GM12892 (cell line): Measurements from ENCODE around the gene GFRA1.

Experiments
- DNase-seq: peaks from one replicate; pipeline ENCODE4 v3.0.0; 2011; ENCODE audit not compliant: insufficient read length
- FAIRE-seq: peaks from 2 replicates; lab custom pipeline; 2011; peaks lifted over from hg19 to GRCh38; lab: Jason Lieb, UNC
- POLR2A ChIP-seq: IDR thresholded peaks from 2 replicates; pipeline ENCODE4 v1.6.1; 2011; ENCODE audit warnings: low read depth, low read length, control low read depth
- POLR2AphosphoS5 ChIP-seq: IDR thresholded peaks from 2 replicates; pipeline ENCODE4 v1.6.1; 2011; ENCODE audit warnings: low read depth, low read length, control low read depth
- TAF1 ChIP-seq: IDR thresholded peaks from 2 replicates; pipeline ENCODE4 v1.6.1; 2011; ENCODE audit warnings: low read depth, mild to moderate bottlenecking, control low read depth, low read length, borderline replicate concordance

Gene GFRA1

DNA sequence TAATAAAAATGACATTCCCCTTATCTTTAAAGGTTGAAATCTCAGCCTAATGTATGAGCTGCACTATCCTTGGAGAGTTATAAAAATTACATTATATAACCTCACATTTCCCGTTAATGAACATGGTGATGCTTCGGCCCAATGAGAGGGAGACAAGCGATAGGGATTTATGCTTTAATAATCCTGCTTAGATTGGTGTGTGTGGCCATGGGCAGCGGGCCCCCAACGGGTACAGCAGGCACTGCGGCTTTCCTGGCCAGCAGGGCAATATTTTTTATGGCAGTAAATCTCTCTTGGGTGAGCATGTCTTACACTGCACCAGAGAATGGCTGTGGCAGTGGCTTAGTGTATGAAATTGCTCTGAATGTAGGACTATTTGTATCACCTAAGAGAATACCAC lies 246.3 kb downstream of the GFRA1 start:
- FAIRE-seq (no peak), DNase-seq (no peak)
- TF ChIP-seq POLR2A (no peak), TAF1 (no peak), POLR2AphosphoS5 (no peak)

DNA sequence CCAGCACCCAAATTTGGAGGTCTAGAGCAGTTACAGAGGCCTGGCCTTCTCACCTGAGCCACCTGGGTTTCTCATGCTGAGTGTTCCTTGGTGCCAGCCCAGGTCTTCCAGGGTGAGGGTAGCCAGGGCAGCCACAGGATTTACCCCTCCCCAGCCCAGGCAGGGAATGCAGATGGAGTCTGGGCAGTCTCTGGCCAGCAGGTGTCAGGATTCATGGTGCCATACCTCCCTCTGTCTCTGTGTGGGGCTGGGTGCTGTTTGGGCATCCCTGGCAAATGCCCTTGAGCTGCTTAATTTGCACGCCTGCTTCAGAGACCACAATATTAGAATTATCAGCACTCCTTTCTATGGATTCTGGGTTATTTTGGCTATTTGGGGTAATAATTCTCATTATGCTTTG lies 246.7 kb downstream of the GFRA1 start:
- FAIRE-seq = no peak
- no peak for DNase-seq
- no peak for TF ChIP-seq POLR2AphosphoS5
- no peak for TF ChIP-seq TAF1
- TF ChIP-seq POLR2A = no peak

DNA sequence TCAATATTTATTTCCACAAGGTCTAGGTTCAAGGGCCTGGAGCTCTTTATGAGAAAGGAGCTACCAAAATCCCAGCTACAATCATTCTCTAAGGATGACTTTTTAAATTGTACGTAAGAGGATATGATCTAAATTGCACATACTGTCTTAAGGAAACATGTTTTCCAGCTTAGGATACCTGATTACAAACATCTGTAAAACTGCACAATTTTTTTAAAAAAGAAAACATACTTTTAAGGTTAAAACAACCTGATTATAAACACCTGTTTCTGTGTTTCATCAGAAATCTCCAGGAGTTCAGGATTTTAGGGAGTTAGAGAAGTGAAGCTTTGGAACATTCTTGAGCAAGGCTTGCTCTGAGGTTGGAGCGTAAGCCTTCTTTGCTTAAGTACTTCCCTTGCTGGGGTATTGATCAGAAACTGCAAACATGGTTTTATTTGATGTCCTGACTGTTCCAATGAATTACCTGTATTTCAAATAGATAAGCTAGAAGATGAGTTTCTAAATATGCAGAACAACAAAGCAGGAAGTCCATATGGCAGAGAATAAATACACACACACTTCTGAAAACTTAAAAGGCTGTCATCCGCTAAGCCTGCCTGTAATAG lies 248.6 kb downstream of the GFRA1 start:
- DNase-seq (no peak), FAIRE-seq (no peak)
- TF ChIP-seq POLR2A (no peak), TAF1 (no peak), POLR2AphosphoS5 (no peak)

DNA sequence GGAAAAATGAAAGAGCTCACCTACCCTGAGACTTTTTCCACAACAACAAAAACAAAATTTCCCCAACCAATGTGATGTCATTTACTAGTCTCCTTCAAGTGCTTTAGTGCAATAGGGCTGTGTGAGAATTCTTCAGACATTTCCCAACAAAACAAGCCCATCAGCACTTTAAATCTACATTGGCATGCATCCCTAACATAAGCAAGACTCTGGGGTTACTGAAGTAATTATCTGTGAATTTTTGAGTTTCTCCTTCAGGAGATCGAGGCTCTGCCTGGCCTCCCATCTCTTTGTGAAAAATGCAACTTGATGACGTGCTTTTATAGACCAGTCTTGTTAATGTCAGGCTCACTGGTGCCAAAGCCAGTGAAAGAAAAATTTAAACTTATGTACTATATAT lies 255.6 kb downstream of the GFRA1 start:
- TF ChIP-seq TAF1 (no peak), POLR2AphosphoS5 (no peak), POLR2A (no peak)
- DNase-seq = no peak
- no peak for FAIRE-seq

DNA sequence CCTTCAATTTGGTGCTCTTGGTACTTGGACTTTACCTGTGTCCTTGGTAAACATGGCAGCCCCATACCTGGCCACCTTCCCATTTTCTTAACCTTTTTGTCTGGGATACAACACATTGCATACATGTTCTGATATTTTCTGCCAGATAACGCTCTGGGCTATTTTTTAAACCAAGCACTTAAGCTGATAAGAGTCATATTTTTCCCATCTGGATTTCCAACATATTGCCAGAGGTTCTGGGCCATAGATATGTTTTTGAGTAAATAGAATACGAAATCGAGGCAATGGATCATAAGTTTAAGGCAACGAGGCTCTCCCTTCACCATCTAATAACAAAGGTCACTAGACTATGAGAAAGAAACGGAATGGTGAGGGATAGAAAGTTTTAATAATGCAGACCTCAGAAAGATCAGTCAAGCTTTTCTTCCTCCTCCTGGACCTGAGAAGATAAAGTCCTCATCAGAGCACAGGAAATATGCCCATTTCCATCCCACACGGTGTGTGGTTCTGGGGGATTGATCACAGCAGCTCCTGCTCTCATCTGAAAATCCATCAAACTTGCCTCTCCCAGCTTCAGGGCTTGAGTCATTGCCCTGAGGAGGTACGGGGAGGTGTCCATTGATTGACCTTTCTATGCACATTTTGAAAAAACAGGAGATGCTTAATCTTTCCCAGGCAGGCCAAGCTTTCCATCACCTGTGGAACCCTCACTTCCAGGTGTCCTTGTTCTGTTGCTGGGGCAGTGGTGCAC lies 257.2 kb downstream of the GFRA1 start:
- DNase-seq (no peak), FAIRE-seq (no peak)
- TF ChIP-seq POLR2AphosphoS5 (no peak), POLR2A (no peak), TAF1 (no peak)

DNA sequence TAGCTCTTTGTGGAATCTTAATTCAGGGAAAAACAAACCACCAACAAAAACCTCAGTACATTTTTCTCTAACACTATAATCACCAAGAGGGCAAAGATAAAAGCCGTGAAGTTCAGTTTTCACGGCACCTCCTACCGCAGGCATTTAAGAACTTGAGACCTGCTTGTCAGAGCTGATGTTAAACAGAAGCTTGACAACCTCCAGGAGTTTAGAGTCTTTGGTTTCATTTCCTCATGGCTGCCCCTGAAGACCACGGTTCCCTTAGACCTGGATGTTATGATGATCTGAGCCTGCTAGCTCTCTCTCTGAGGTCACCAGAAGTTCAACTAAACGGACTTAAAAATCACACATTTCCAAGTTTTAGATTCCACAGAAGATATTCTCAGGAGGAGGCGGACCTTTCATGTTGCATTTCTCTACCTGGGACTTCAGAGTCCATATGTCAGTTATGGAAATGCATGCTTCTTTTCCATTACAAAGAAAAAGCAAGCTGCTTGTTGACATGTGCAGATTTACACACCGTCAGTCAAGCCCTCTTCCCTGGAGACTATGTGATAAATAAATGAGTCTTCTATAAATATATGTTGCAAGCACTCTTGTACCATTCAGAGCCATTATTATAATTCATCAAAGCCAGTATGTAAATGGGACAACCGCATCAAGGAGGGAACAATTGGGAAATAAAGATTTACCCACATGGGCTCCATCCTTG lies 258.0 kb downstream of the GFRA1 start:
- TF ChIP-seq POLR2AphosphoS5 (no peak), POLR2A (no peak), TAF1 (no peak)
- DNase-seq (no peak), FAIRE-seq (peak; percentile 9)

DNA sequence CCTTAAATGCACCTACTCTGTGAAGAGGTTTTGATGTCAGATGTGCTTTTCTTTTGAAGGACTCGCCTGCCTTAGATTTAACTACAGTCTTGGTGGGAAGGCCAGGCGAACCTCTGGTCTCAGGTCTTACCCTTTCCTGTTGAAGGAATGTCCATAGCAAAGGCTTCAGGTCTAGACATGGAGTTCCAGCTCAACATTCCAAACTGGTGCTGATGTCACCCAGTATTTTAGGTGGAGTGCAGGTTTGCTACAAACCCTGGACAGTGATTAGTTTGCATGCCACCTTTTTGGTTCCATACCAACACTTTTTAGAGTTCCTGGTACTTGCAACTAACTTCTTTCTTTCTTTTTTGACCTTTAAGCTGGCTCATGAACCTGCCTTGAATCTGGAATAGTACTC lies 258.7 kb downstream of the GFRA1 start:
- FAIRE-seq (no peak), DNase-seq (no peak)
- TF ChIP-seq POLR2A = no peak
- no peak for TF ChIP-seq TAF1
- TF ChIP-seq POLR2AphosphoS5 = no peak

DNA sequence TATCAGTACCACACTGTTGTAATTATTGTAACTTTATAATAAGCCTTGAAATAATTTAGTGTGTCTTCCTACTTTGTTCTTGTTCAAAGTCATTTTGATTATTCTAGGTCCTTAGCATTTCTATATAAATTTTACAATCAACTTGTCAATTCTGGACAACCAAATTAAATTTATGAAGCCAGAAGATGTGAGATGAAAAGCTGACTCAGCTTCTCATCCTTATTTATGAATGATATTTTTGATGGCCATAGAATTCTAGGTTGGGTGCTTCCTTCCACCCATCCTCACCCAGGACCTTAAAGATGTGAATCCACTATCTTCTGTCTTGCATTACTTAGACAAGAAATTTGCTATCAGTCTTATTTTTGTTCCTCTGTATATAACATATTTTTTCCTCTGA lies 261.1 kb downstream of the GFRA1 start:
- TF ChIP-seq POLR2A = no peak
- TF ChIP-seq POLR2AphosphoS5 = no peak
- TF ChIP-seq TAF1 = no peak
- FAIRE-seq = no peak
- DNase-seq = no peak

DNA sequence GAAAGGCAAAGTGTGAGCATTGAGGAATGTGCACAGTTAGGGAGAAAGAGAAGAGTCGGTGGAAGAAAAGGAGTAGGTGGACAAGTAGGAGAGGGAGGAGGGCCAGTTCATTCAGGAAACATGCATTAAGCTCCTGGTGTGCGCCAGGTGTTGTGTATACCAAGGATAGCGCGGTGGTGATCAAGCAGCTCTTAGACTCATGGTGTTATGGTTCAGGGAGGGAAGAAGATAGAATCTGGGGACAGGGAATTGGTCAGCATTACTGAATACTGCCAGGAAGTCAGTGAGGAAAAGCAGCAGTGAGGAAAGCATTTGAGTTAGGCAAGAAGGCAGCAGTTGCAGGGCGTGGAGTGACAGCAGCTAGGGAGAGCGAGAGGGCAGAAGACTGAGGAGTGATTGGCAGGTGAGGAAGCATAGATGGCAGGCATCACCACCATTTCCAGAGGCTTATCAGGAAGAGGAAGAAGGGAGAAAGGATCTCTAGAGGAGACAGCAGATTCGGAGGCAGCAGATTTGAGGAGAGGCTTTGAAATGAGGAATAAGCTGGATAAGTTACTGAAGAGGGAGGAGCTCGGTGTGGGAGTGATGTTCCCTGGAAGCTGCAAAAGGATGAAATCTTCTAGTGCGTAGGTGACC lies 265.6 kb downstream of the GFRA1 start:
- FAIRE-seq = no peak
- no peak for DNase-seq
- TF ChIP-seq POLR2A (no peak), POLR2AphosphoS5 (no peak)
